HG03460 (cell line): Measurements from ENCODE around the gene MTG1.
"Not testable (repeated sequence)": the region's sequence is repeated elsewhere in the genome, so short reads cannot be mapped to it uniquely, and the experiment has no call there.

ENCODE experiments used
- ATAC-seq: cut with Tn5 transposase; IDR thresholded peaks from one replicate; pipeline ENCODE4 v1.9.1; 2021; ENCODE audit not compliant: unreplicated experiment

Gene MTG1

DNA sequence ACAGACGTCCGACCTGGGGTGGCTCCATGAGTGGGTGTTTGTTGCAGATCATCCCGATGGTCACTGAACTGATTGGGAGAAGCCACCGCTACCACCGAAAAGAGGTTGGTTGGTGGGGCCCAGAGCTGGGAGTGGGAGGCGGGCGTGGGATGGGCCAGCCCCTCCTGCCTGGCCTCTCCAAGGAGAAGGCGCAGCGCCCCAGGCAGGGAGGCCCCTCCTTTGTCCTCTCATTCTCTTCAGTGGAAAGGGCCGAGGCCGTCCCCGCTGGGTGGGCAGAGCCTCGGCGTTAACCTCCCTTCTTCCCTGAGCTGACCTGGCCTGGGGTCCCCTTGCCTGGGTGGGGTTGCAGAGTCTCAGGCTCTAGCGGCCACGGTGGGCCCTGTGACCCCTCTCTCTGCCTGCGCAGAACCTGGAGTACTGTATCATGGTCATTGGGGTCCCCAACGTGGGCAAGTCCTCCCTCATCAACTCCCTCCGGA is 5.2 kb downstream of the MTG1 start:
- no peak for ATAC-seq

DNA sequence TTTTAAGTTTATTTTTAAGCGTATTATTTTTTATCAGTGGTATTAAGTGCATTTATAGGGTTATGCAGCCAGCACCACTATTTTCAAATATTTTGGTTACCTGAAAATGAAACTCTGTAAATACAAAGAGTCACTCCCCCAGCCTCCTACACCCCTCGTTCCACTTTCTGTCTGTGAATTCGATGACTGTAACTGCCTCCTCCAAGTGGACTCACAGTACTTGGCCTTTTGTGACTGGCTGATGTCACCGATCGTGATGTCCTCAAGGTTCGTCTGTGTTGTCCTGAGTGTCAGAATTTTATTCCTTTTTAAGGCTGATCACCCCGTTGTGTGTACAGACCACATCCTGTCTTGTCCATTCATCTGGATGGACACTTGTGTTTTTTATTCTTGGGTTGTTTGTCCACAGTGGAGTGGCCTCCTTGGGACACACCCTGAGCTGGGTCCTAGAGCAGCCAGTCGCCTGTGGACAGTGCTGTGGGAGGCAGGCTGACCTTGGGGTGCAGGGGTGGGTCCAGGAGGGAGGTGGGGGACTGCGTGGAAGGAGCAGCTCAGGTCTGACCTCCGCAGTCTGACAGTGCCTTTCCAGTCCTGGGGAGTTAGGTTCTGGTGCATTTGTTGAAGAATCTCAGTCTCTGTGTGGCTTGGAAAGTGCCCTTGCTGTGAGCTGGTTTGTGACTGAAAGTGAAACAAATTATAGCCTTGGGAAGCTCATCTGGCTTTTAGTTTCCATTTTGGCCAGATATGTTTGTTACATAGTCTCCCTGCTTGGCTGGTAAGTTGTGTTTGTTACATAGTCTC is 6.9 kb downstream of the MTG1 start:
- ATAC-seq: peak; percentile 72

DNA sequence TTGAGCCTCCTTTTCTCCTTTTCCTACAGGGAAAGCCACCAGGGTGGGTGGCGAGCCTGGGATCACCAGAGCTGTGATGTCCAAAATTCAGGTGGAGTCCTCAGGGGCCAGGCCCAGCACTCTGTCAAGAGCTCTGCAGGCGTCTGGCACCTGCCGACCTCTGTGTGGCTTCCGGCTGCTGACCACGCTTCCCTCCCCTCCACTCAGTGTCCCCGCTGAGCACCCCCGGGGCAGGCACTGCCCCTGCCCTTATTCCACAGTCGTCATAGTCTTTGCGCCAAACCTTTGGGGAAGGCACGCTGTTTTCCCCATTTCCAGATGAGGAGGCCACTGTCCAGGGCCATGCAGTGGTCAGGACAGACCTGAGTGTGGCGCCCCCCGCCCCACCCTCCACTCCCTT is 7.5 kb downstream of the MTG1 start:
- ATAC-seq: no peak

DNA sequence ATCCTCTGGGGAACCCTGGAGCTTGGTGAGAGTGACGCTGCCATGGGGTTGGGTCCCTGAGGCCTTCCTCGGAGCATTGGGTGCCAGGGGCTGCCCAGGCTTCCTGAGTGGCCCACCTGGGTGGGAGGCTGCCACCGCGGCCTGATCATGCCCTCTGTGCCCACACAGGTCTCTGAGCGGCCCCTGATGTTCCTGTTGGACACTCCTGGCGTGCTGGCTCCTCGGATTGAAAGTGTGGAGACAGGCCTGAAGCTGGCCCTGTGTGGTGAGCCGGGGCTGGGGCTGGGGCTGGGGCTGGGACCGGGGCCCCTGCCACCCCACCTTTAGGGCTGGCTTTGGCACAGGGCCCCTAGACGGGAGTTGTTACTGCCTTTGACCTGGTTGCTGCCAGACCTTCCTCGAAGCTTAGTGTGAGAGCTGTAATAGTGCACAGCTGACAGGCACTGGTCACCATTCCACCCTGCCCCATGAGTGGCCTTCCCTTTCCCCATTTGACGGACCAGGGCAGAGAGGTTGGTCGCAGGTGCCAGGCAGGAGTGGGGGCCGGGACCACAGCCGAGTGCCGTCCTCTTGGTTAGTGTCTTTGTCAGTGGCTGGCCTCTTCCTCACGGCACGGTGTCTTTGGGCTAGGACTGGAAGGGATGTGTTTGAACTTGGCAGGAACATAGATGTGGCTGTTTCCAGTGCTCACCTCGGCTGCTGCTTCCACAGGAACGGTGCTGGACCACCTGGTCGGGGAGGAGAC is 8.2 kb downstream of the MTG1 start:
- ATAC-seq: no peak

DNA sequence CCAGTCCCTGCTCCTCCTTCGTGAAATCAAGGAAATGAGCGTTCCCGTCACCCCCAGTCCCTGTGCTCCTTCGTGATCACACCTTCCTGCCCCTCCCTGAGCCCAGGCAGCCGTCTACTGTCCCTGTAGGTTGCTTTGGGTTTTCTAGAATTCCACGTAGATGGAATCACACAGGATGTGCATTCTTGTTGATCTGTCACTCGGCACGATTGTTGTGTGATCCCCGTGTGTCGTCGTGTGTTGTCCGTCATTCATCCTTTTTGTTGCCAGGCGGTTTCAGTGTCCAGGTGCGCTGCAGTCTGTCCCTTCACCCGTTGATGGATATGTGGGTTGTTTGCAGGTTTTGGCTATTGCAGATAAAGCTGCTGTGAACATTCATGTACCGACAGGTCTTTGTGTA is 9.4 kb downstream of the MTG1 start:
- no peak for ATAC-seq

DNA sequence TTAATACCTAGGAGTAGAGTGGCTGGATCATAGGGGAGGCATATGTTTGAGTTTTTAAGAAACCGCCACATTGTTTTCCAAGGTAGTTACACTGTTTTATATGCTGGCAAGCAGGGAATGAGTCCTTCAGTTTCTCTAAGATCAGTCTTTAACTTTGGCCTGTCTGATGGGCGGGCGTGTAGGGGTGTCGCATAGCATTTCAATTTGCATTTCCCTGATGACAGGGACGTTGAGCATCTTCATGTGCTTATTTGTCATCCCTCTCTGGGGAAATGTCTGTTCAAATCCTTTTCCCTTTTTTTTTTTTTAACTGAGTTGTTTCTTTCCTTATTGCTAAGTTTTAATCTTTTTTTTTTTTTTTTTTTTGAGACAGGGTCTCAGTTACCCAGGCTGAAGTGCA is 9.8 kb downstream of the MTG1 start:
- ATAC-seq: no peak

DNA sequence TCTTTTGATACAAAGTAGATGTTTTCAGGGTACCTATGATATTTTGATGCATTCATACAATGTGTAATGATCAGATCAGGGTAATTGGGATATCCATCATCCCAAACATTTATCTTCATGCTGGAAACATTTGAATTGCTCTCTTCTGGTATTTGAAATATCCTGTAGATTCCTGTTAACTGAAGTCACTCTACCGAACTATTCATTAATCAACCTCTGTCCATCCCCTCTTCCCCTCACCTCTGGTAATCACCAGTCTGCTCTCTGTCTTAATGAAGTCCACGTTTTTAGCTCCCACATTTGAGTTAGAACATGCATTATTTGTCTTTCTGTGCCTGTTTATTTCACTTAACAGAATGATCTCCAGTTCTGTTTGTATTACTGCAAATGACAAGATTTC is 11.3 kb downstream of the MTG1 start:
- ATAC-seq: no peak

DNA sequence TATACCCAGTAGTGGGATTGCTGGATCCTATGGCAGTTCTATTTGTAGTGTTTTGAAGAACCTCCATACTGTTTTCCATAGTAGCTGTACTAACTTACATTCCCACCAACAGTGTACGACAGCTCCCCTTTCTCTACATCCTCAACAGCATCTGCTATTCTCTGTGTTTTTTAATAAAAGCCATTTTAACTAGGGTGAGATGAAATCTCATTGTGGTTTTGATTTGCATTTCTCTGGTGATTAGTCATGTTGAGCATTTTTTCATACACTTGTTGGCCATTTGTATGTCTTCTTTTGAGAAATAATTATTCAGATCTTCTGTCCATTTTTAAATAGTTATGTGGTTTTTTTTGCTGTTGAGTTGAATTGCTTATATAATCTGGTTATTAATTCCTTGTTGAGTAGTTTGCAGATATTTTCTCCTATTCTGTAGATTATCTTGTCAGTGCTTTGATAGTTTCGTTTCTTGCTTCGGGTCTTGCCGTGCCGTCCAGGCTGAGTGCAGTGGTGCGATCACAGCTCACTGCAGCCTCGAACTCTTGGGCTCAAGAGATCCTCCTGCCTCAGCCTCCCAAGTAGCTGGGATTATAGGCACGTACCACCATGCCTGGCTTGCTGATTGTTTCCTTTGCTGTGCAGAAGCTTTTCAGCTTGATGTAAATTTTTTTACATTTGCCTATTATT is 12.0 kb downstream of the MTG1 start:
- peak; percentile 47 for ATAC-seq

DNA sequence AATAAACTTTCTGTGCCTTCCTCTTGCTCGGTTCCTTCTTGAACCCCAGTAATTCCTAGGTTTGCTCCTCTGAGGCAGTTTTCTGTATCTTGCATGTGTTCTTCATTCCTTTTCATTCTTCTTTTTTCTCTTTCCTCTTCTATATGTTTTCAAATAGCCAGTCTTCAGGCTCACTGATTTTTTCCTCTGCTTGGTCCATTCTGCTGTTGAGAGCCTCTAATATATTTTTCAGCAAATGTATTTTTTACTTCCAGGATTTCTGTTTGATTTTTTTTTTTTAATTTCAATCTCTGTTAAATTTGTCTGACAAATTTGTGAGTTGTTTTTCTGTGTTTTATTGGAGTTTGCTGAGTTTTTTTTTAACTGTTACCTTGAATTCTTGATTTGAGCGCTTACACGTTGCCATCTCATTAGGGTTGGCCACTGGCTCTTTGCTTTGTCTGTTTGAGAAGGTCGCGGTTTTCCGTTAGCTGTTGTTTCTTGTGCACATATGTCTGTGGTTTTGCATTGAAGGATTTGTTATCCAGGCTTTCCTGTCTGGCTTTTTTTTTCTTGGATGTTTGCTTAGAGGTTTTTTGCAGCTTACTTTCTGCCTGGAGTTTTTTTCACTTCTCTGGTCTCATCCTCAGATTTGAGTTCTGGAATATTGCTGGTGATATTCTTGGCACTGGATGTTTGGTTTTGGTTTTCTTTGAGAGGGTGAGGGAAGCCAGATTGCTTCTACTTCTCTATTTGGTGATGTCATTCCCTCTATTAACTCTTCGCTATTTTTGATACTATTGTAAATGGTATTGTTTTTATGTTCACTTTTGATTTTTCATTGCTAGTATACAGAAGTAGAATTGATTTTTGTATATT is 17.8 kb downstream of the MTG1 start:
- no peak for ATAC-seq

DNA sequence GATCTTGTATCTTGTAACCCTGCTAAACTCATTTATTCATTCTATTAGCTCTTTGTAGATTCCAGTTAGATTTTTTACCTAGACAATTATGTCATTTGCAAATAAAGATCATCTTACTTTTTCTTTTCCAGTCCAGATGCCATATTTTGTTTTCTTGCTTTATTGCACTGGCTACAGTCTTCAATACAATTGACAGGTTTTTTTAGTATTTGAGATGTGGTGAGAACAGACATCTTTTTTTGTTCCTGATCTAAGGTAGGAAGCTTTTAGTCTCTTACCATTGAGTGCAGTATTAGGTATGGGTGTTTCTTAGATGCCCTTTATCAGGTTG is 18.4 kb downstream of the MTG1 start:
- ATAC-seq: no peak

DNA sequence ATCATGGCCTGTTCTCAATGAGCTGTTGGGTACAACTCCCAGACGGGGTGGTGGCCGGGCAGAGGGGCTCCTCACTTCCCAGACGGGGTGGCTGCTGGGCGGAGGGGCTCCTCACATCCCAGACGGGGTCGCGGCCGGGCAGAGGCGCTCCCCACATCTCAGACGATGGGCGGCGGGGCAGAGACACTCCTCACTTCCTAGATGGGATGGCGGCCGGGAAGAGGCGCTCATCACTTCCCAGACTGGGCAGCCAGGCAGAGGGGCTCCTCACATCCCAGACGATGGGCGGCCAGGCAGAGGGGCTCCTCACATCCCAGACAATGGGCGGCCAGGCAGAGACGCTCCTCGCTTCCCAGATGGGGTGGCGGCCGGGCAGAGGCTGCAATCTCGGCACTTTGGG is 20.4 kb downstream of the MTG1 start:
- ATAC-seq: not testable (repeated sequence)

DNA sequence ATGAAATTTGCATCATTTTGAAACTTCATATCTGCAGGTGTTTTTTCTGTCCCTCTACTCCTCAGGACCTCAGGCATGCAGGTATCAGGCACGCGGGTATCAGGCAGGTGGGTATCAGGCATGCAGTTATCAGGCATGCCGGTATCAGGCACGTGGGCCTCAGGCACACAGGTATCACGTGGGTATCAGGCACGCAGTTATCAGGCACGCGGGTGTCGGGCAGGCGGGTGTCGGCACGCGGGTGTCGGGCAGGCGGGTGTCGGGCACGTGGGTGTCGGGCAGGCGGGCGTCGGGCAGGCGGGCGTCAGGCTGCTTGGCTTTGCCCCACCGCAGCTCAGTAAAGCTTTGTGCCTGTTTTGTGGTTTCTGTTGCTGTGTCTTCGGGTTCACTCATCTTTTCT is 21.8 kb downstream of the MTG1 start:
- no peak for ATAC-seq

DNA sequence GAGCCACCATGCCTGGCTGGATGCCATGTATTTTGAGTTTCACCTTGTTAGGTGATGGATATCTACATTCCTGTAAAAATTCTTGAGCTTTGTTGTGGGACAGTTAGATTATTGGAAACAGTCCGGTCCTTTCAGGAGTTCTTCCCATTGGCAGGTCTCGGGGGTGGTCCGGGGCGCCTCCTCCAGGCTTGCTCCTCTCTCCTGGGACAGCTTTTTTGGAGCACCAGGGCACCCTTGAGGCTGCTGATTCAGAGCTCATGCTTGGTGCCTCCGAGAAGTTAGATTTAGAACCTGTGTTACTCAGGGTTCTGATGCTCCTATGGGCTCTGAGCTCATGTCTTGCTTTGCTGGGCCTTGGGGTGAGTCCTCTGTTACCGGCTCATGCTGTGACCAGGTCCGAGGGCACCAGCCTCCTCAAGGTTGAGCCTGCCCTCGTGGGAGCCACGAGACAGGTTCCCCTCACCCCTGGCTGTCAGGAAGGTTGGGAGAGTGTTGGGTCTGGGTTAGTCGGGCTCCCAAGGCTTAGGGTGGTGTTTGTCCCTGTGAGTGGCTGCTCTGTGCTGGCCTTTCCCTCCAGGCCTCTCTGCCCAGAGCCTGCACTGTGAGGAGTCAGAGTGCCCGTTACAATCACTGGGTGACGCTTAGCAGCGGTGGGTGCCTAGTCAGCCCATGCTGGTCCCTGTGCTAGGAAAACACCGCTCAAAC is 24.5 kb downstream of the MTG1 start:
- no peak for ATAC-seq

DNA sequence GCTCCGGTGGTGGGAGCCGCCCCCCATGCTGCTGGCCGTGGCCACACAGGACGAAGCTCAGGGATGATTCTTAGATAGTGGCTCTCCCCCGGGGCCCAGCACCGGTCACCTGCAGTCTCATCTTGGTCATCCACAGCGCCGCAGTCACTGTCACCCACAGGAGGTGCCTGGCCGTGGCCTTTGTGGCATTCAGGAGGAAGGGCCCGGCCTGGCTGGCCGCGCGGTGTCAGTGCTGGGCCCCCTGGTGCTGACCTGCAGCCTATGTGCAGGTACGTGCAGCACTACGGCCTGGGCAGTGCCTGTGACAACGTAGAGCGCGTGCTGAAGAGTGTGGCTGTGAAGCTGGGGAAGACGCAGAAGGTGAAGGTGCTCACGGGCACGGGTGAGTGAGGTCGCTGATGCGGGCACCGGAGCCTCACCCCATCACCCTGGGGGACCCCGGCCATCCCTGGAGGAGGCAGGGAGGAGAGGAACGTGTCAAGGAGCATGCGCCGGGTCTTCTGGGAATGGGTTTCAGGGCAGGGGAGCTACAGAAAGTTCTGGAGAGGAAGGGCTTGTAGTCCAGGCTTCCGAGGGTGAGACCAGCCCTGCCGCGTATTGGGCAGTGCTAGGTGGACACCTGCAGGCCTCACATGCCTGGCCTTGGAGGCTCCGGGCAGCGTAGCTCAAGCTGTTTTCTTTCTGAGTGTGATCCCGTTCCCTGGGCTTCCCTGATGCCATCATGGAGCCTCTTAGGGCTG is 25.4 kb downstream of the MTG1 start:
- no peak for ATAC-seq

DNA sequence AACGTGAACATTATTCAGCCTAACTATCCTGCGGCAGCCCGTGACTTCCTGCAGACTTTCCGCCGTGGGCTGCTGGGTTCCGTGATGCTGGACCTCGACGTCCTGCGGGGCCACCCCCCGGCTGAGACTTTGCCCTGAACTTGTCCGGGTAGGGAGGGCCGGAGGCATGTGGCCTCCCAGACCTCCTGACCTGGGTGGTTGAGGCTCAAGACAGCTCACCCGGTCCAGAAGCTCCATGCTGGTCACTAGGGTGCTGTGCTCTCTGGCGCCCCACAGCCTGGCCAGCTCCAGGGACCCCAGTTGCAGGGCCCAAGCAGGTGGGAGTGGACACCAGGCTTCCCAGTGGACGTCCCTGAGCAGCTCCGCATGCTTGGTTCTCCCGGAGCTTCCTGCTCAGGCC is 26.1 kb downstream of the MTG1 start:
- no peak for ATAC-seq

DNA sequence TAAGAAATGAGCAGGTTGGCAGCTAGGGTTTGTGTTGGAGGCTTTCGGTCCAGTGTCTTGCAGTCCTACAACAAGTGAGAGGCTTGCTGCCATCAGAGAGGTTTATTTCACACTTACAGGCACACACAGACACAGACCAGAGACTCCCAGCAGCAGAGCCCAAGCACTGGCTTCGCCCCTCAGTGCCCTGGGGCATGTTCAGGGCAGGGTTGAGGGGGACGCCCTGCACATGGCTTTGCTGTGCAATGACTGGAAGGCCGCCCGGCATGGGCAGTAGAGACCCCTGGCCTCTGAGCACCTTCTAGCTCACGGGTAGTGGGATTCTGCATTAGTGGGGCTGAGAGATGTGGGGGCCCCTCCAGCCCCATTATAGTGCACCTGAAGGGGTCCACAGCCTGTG is 26.6 kb downstream of the MTG1 start:
- ATAC-seq: no peak

DNA sequence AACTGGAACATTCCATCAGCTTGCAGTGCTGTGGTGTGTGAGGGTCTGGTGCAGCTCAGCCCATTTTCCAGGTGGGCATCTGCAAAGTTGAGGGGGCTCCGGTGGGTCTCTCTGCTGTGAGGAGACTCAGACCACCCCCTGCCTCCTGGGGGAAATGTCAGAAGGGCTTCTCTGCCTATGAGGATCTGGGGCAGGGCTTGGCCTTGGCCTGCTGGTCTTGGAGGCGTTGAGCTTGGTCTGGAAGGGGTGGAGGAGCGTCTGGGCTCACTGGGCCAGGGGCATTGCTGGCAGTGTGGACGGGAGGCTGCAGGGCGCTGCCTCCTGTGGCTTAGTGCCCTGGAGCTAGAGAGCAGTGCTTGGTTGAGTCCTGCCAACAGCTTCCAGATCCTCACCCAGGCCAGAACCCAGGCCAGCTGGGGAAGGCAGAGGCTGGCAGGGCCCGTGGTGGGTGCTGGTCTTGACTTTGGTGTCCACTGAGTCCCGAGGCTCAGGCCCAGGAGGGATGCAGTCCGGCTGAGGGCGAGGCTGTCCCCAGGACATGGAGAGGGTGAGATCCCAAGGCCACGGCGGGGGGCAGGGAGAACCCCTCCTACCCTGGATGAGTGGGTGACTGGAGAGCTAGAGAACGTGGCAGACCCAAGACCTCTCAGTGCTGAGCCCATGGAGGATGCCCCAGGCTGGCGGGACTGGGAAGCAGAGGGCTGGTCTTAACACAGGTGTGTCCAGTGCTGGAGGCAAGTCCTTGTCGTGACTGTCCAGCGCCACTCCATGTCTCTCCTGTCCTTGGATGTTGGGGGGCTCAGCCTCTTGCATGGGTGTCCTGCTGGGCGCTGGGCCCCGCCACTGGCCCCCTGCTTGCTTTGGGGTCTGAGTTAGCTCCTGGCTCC is 27.6 kb downstream of the MTG1 start:
- no peak for ATAC-seq

DNA sequence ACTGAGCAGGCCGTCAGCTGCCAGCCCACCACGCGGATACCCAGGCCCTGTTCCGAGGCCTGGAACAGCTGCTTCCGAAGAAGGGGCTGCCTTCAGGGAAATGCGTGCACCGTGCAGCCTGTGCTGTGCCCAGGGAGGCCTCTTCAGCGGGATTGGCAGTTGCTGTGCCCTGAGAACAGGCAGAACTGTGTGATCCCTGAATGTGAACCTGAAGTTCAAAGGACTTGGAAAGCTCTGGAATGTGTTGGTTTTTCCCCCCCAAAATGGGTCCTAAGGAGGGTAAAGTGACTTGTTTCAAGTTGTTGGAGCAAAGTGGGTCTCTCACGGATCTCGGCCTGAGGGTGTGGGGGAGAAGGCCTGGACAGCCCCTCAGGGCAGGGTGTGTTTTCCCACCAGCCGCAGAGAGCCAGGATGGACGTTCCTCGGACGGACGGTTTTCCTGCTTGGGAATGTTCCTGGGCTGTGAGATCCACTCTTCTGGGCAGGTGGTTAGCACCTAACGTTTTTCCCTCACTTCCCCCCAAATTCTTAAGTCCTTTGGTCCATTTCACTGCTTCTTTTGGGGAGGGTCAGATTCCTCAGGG is 28.4 kb downstream of the MTG1 start:
- ATAC-seq: no peak
